Mucosa of stomach (tissue), 1 donor: ENCODE data around the gene PDCD1.

ENCODE experiments used
- H3K27me3 ChIP-seq: one replicate; pipeline ENCODE4 v1.7.0; 2013; ENCODE audit warnings: mild to moderate bottlenecking, low read length; ENCODE audit not compliant: control insufficient read depth, insufficient read depth
- H3K36me3 ChIP-seq: one replicate; pipeline ENCODE4 v1.7.0; 2013; ENCODE audit warnings: low read length; ENCODE audit not compliant: control insufficient read depth, insufficient read depth
- H3K4me1 ChIP-seq: one replicate; pipeline ENCODE4 v1.7.0; 2013; ENCODE audit warnings: mild to moderate bottlenecking, low read length; ENCODE audit not compliant: control insufficient read depth, insufficient read depth
- H3K4me3 ChIP-seq: one replicate; pipeline ENCODE4 v1.7.0; 2013; ENCODE audit warnings: low read length
- H3K9ac ChIP-seq: one replicate; pipeline ENCODE4 v1.7.0; 2013; ENCODE audit warnings: mild to moderate bottlenecking, low read length, moderate library complexity
- H3K9me3 ChIP-seq: one replicate; pipeline ENCODE4 v1.7.0; 2013; ENCODE audit warnings: mild to moderate bottlenecking, low read length, moderate library complexity; ENCODE audit not compliant: control insufficient read depth
- donor health status: Pancreatic carcinoma.

The PDCD1 gene

DNA sequence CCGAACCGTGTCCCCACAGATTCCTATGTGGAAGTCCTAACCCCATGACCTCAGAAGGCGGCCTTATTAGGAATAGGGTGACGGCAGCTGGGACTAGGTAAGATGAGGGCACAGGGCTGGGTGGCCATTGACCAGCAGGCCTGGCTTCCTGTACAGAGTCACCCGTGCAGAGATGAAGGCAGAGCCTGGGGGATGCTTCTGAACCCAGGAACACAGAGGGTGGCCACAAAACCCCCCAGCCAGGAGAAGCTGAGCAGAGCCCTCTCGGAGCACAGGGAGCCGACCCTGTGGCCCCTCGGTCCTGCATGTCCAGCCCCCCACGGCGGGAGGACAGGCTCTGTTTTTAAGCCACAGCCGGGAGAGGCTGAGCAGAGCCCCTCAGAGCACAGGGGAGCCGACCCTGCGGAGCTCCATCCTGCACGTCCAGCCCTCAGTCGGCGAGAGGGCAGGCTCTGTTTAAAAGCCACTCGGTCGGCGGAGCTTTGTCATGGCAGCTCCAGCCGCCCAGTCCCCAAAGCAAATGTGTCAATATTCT is 2.7 kb downstream of the PDCD1 start:
- H3K4me3 ChIP-seq = no peak overlapping the region

DNA sequence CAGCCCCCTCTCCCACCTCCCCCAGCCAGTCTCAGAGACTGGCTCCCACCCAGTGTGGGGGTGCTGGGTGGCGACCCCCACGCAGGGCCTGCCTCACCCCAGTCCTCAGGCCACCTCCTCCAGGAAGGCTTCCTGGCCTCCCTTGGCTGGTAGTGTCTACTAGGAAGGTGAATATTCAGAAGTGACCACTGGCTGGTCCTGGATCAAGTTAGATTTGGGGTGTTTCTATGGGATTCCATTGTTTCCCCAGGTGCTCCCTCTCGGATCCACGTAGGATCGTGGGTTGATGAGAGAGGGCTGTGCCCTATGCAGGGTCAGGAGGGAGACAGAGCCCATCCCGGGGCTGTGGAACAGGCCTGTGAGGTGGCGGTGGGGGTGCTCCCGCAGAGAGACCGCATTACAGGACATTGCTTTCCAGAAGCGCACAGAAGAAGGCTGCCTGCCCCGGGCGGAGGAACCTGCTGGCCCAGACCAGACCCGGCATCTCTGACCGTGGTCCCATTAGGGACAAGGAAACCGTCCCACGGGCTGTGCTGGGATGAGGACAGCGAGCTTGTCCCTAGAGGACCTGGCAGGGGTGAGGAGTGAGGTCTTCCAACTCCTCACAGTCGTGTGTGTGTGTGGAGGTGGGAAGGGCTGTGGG is 3.3 kb downstream of the PDCD1 start:
- Histone ChIP-seq H3K36me3 (no peaks in the 10 kb centered on the region), H3K4me1 (peaks cover 11% of the 10 kb centered on the region), H3K9ac (no peak overlapping the region), H3K27me3 (peaks cover 6% of the 10 kb centered on the region), H3K9me3 (no peaks in the 10 kb centered on the region), H3K4me3 (no peak overlapping the region)

More for the DNA sequence above, 2.7 kb downstream of the PDCD1 start:
- no peak overlapping the region for H3K9ac ChIP-seq
- no peaks in the 10 kb centered on the region for H3K36me3 ChIP-seq
- H3K4me1 ChIP-seq = peaks cover 15% of the 10 kb centered on the region
- H3K27me3 ChIP-seq = peaks cover 9% of the 10 kb centered on the region
- H3K9me3 ChIP-seq = no peaks in the 10 kb centered on the region

DNA sequence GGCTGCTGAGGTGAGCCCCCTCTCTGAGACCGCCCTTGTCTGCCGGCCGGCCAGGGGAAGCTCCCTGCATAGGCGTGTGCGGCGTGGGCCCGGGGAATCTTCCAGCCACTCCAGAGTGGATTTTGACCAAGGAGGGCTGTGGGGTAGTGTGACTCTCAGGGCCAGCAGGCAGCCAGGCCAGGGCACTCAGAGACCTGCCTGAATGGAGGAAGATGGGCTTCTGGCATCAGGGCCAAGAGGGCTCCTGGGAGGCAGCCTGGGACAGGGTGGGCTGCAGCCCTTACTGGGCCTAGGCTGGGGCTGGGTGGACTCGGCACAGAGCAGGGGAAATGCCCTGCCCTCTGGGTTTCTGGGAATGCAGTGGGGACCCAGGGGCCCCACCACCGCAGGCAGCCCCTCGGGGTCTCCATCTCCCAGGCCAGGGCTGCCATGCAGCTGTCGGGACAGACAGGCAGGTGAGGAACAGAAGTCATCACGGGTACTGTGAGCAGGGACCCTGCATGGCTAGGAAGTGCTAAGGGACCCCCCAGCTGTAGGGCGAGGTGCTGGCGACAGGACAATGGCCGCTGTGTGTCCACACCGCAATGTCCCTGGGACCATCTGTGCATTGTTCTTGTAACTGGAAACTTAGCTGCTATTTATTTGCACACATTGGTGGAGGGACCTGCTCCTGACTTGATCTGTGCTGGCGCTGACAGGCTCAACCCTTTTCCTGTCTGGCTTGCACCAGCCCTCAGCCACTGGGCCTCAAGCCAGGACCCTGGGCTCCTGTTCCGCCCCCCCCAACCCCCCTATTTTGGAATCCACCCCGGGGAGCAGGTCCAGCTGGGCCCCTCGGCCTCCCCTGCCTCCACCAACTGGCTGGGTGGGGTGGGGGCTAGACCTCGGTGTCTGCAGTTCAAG is 4.1 kb downstream of the PDCD1 start:
- H3K9me3 ChIP-seq = no peaks in the 10 kb centered on the region
- peaks cover 4% of the 10 kb centered on the region for H3K27me3 ChIP-seq
- H3K4me3 ChIP-seq = no peak overlapping the region
- no peaks in the 10 kb centered on the region for H3K36me3 ChIP-seq
- no peak overlapping the region for H3K9ac ChIP-seq
- peaks cover 6% of the 10 kb centered on the region for H3K4me1 ChIP-seq

DNA sequence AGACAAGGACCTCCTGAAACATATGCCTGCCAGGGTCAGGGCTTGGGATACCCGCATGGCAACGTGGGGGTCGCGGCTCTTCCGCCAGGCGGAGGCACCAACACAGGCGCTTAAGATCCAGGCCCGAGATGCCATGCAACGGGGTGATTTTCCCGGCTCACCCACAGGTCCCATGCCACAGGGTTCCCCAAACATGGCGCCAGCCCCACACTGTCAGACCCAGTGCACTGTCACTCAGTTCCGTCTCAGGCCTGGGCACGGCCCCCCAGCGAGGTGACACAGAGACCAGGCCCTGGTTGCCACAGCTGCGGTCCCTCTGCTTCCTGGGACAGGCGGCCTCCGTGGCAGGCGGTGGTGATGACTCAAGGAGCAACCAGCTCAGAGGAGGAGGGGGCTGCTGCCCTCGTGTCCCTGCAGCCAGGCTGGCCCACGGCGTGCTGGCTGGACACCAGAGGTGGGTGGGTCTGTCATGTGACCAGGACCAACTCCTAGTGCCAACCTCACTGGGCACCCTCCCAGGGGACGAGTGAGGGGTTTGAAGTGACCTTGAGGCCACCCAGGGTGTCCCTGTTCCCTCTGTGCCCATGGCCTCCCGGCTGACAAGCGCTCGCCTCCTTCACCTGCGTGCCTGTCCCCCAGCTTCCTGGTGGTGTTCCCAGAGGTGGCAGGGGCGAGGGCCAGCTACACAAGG is 4.9 kb downstream of the PDCD1 start:
- H3K4me1 ChIP-seq = no peaks in the 10 kb centered on the region
- H3K9me3 ChIP-seq = no peaks in the 10 kb centered on the region
- no peak overlapping the region for H3K9ac ChIP-seq
- no peaks in the 10 kb centered on the region for H3K27me3 ChIP-seq
- no peak overlapping the region for H3K4me3 ChIP-seq
- no peaks in the 10 kb centered on the region for H3K36me3 ChIP-seq

DNA sequence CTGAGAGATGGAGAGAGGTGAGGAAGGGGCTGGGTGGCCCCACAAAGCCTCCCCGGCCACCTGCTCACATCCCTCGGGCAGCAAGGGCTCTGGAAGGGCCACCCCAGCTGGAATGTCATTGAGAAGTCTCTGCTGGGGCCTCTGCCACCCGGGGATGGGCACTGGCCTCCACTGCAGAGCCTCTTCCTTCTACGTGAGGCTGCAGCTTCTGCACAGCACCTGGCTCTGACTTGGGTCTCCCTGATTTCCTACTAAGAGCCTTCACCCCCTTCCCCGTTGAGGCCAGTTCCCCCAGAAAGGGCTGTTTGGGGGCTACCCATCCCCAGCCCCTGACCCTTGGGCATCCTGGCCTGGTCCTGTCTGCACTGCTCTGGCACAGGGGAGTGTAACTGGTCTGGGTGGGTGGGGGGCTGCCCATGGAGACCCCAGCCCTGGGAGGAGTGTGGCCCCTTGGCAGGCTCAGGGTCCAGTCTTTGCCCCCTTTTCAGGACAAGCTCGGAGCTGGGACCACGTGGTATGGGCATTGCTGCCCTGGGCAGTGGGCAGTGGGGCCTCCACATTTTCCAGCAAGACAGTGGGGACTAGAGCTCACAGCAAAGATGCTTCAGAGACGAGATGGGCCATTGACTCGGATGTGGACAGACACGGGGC is 5.6 kb downstream of the PDCD1 start:
- Histone ChIP-seq H3K4me3 (no peak overlapping the region), H3K27me3 (no peaks in the 10 kb centered on the region), H3K9me3 (no peaks in the 10 kb centered on the region), H3K4me1 (no peaks in the 10 kb centered on the region), H3K36me3 (no peaks in the 10 kb centered on the region), H3K9ac (no peak overlapping the region)

DNA sequence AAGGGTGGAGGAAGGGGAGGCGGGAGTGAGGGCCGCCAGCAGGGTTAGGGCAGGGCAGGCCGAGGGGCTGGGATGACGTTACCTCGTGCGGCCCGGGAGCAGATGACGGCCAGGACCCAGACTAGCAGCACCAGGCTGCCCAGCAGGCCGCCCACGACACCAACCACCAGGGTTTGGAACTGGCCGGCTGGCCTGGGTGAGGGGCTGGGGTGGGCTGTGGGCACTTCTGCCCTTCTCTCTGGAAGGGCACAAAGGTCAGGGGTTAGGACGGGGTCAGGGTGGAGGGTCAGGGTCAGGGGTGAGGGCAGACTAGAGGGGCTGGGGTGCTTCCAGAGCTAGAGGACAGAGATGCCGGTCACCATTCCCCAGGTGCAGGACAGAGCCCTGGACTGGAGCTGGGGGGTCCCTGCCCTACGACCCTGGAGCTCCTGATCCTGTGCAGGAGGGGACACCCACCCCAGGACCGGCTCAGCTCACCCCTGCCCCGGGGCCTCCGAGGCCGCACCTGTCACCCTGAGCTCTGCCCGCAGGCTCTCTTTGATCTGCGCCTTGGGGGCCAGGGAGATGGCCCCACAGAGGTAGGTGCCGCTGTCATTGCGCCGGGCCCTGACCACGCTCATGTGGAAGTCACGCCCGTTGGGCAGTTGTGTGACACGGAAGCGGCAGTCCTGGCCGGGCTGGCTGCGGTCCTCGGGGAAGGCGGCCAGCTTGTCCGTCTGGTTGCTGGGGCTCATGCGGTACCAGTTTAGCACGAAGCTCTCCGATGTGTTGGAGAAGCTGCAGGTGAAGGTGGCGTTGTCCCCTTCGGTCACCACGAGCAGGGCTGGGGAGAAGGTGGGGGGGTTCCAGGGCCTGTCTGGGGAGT is 6.3 kb downstream of the PDCD1 start:
- no peaks in the 10 kb centered on the region for H3K27me3 ChIP-seq
- H3K9ac ChIP-seq = no peak overlapping the region
- no peak overlapping the region for H3K4me3 ChIP-seq
- no peaks in the 10 kb centered on the region for H3K4me1 ChIP-seq
- H3K36me3 ChIP-seq = no peaks in the 10 kb centered on the region
- H3K9me3 ChIP-seq = no peaks in the 10 kb centered on the region

DNA sequence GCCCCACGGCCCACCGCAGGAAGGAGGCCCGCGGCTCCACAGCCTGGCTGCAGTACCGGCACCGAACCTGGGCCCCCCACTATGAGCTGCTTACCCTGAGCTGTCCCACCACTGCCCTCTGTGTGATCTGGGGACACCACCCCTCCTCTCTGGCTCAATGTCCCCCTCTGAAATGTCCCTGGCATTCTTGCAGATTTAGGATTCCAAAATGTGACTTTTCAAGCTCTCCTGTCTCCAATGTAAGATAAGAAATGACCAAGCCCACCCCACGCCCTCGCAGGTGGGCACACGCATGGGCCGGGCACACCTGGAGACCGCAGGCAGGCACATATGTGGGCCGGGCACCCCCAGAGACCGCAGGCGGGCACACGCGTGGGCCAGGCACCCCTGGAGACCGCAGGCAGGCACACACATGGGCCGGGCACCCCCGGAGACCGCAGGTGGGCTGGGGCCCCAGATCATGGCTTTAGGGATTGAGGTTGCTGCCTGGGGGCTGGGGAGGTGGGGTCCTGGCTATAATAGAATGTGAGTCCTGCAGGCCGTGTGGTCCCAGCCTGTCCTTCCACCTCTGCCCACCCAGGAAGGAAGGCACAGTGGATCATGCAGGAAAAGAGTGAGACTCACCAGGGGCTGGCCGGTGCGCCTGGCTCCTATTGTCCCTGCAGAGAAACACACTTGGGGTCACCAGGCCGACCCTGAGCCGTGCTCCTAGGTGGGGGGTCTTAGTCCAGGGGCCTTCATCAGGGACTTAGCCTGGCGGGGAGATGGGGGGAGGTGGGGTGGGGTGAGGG is 7.2 kb downstream of the PDCD1 start:
- H3K27me3 ChIP-seq = no peaks in the 10 kb centered on the region
- no peak overlapping the region for H3K4me3 ChIP-seq
- no peaks in the 10 kb centered on the region for H3K36me3 ChIP-seq
- H3K9ac ChIP-seq = no peak overlapping the region
- H3K4me1 ChIP-seq = no peaks in the 10 kb centered on the region
- H3K9me3 ChIP-seq = no peaks in the 10 kb centered on the region

DNA sequence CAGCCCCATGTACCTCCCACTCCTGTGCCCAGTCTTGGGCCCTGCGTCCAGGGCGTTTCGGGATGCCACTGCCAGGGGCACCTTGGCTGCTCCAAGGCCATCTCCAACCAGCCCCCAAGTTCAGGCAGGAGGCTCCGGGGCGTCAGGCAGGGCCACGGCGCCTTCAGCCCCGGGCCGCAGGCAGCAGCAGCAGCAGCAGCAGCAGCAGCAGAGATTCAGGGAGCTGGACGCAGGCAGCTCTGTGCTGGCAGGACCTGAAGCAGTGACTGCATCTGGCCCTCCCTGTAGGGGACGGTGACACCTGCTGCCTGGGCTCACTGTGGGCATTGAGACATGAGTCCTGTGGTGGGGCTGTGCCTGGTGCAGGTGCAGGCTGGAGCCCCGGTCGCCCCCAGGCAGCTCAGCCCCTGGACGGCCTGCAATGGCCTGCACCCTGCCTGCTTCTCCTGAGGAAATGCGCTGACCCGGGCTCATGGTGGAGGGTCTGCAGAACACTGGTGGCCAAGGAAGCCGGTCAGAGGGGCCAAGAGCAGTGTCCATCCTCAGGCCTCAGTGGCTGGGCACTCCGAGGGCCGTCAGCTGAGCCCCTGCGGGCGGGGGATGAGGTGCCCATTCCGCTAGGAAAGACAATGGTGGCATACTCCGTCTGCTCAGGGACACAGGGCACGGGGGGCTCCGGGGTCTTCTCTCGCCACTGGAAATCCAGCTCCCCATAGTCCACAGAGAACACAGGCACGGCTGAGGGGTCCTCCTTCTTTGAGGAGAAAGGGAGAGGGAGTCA is 8.0 kb downstream of the PDCD1 start:
- Histone ChIP-seq H3K4me1 (no peaks in the 10 kb centered on the region), H3K27me3 (no peaks in the 10 kb centered on the region), H3K4me3 (no peak overlapping the region), H3K9me3 (no peaks in the 10 kb centered on the region), H3K36me3 (no peaks in the 10 kb centered on the region), H3K9ac (no peak overlapping the region)

DNA sequence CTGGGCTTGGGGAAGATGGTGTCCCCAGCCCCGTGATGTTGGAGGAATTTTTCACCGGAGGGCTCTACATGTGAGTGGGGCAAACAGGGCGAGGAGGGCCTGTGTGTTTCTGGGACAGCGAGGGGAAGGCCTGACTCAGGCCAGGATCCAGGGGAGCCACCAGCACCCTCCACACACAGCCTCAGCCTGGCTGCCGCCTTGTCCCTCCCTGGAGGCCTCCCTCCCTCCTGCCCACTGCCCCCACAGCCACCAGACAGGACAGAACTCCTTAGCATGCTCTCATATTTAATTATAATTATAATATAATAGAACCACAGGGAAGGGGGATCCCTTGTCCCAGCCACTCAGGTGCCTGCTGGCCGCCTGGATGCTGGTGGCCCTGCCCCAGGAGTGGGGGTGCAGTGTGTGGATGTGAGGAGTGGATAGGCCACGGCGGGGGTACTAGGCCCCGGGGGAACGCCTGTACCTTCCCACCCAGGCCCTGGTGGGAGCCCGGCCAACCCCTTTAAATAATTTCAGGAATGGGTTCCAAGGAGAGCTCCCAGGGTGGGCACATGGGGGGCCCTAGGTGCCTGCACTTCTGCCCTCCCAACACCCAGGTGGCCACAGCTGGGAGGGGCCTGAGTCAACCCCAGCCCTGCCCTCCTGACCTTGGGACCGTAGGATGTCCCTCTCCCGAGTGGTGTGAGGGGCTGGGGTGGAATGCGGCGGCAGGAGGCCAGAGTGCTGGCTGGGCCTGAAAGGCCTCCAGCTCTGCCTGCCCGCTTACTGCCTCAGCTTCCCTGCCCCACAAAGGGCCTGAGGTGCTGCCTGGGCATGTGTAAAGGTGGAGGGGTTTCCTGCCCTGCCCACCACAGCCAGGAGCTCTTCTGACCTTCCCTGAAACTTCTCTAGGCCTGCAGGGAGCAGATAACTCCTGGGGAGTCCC is 8.8 kb downstream of the PDCD1 start:
- Histone ChIP-seq H3K4me3 (no peak overlapping the region), H3K27me3 (peaks cover 4% of the 10 kb centered on the region), H3K9ac (no peak overlapping the region), H3K9me3 (no peaks in the 10 kb centered on the region), H3K4me1 (no peaks in the 10 kb centered on the region), H3K36me3 (no peaks in the 10 kb centered on the region)
